SU-DHL-6 (cell line): ENCODE results near the gene KRIT1.

ENCODE experiments used
- H2AFZ ChIP-seq: fragments of 200-600 bp; sonication (generic); 2 replicates; pipeline ENCODE4 v1.6.1; 2014; ENCODE audit warnings: low read depth, mild to moderate bottlenecking, moderate library complexity, mixed read lengths, antibody characterized with exemption, low read length; ENCODE audit not compliant: severe bottlenecking
- H3F3A ChIP-seq: fragments of 200-600 bp; shearing (Covaris generic); 2 replicates; pipeline ENCODE4 v1.6.0; 2016; ENCODE audit warnings: antibody characterized with exemption, mild to moderate bottlenecking; ENCODE audit not compliant: insufficient read depth
- H3K27ac ChIP-seq: fragments of 200-600 bp; sonication (generic); 2 replicates; pipeline ENCODE4 v1.5.1; 2016; ENCODE audit warnings: low read depth, mild to moderate bottlenecking, low read length, moderate library complexity, mixed read lengths
- H3K27me3 ChIP-seq: fragments of 200-600 bp; sonication (generic), shearing (Covaris generic); 2 replicates; pipeline ENCODE4 v1.6.0; 2014; ENCODE audit warnings: mild to moderate bottlenecking, low read length
- H3K36me3 ChIP-seq: fragments of 200-600 bp; sonication (generic); 2 replicates; pipeline ENCODE4 v1.6.1; 2014; ENCODE audit warnings: mild to moderate bottlenecking, low read length, mixed read lengths
- H3K4me2 ChIP-seq: fragments of 300-600, 200-600 bp; shearing (Covaris generic), sonication (generic); 2 replicates; pipeline ENCODE4 v1.6.0; 2014; ENCODE audit warnings: low read length, low read depth, mild to moderate bottlenecking; ENCODE audit not compliant: poor library complexity, severe bottlenecking
- H3K4me3 ChIP-seq: fragments of 200-600 bp; sonication (generic); 2 replicates; pipeline ENCODE4 v1.5.1; 2014; ENCODE audit warnings: antibody characterized with exemption, low read length, mild to moderate bottlenecking, mixed read lengths; ENCODE audit not compliant: insufficient read depth, poor library complexity, severe bottlenecking
- H3K79me2 ChIP-seq: fragments of 200-600 bp; sonication (generic); 2 replicates; pipeline ENCODE4 v1.6.1; 2014; ENCODE audit warnings: mild to moderate bottlenecking, low read length, moderate library complexity; ENCODE audit not compliant: insufficient read depth
- H3K9ac ChIP-seq: fragments of 200-600 bp; sonication (generic); 2 replicates; pipeline ENCODE4 v1.7.0; 2014; ENCODE audit warnings: mild to moderate bottlenecking, low read length
- H3K9me2 ChIP-seq: fragments of 200-600 bp; sonication (generic); replicated peaks from 2 replicates; pipeline ENCODE4 v1.6.1; 2014; ENCODE audit warnings: low read length; ENCODE audit not compliant: insufficient read depth
- H3K9me3 ChIP-seq: fragments of 200-600 bp; sonication (generic); 2 replicates; pipeline ENCODE4 v1.6.1; 2014; ENCODE audit warnings: low read length, mixed read lengths; ENCODE audit not compliant: insufficient read depth
- H4K20me1 ChIP-seq: fragments of 200-600 bp; sonication (generic); 2 replicates; pipeline ENCODE4 v1.6.1; 2014; ENCODE audit warnings: low read depth, mild to moderate bottlenecking, antibody characterized with exemption, low read length, moderate library complexity, mixed read lengths
- CTCF ChIP-seq: fragments of 200-600 bp; sonication (generic); IDR thresholded peaks from one replicate; pipeline ENCODE4 v1.5.1; 2017; ENCODE audit warnings: antibody characterized with exemption, mild to moderate bottlenecking, low read length, moderate library complexity; ENCODE audit not compliant: insufficient read depth, poor library complexity, severe bottlenecking
- EZH2phosphoT487 ChIP-seq: fragments of 200-600 bp; sonication (generic), shearing (Covaris generic); conservative IDR thresholded peaks from 2 replicates; pipeline ENCODE4 v1.6.1; 2018; ENCODE audit warnings: mild to moderate bottlenecking, antibody characterized with exemption, low read length, moderate library complexity, mixed read lengths

KRIT1 gene

GRCh38 chr7:92244808-92245486 is 767 bp downstream of the KRIT1 start:
- peaks cover 68% of the 10 kb centered on the region for H3K79me2 ChIP-seq
- no peaks in the 10 kb centered on the region for H3K27me3 ChIP-seq
- peaks cover 26% of the 10 kb centered on the region for H3F3A ChIP-seq
- peak overlapping the region; percentile 82 for H3K27ac ChIP-seq
- peak overlapping the region; percentile 91 for H2AFZ ChIP-seq
- peaks cover 31% of the 10 kb centered on the region; the same call in 1 of the 2 replicates for H3K36me3 ChIP-seq
- peak overlapping the region; percentile 85 for H3K4me3 ChIP-seq
- H3K9ac ChIP-seq, result peak overlapping the region; percentile 79
- no peaks in the 10 kb centered on the region for H3K9me2 ChIP-seq
- H3K9me3 ChIP-seq, result no peaks in the 10 kb centered on the region
- H4K20me1 ChIP-seq, result no peaks in the 10 kb centered on the region
- H3K4me2 ChIP-seq, result peak overlapping the region; percentile 91
- TF ChIP-seq EZH2phosphoT487, result no peak
- no peak for TF ChIP-seq CTCF

- TF ChIP-seq CTCF (no peak), EZH2phosphoT487 (no peak)
- peaks cover 49% of the 10 kb centered on the region for H3K79me2 ChIP-seq
Measured at GRCh38 chr7:92242972-92243371, 2.7 kb downstream of the KRIT1 start.

GRCh38 chr7:92230547-92230946 is 15.2 kb downstream of the KRIT1 start:
- no peak overlapping the region for H3K9ac ChIP-seq
- no peaks in the 10 kb centered on the region for H3K9me3 ChIP-seq
- peaks cover 6% of the 10 kb centered on the region; the same call in 1 of the 2 replicates for H3F3A ChIP-seq
- no peaks in the 10 kb centered on the region for H3K79me2 ChIP-seq
- H3K36me3 ChIP-seq, result peaks cover 53% of the 10 kb centered on the region
- no peak overlapping the region for H2AFZ ChIP-seq
- no peak for TF ChIP-seq EZH2phosphoT487
- no peak for TF ChIP-seq CTCF
- no peaks in the 10 kb centered on the region for H4K20me1 ChIP-seq
- H3K4me2 ChIP-seq, result no peak overlapping the region
- H3K9me2 ChIP-seq, result no peaks in the 10 kb centered on the region
- H3K4me3 ChIP-seq, result no peak overlapping the region
- no peaks in the 10 kb centered on the region for H3K27me3 ChIP-seq
- no peak overlapping the region for H3K27ac ChIP-seq

More at GRCh38 chr7:92242972-92243371, 2.7 kb downstream of the KRIT1 start:
- H3K9me2 ChIP-seq, result no peaks in the 10 kb centered on the region
- no peak overlapping the region for H3K27ac ChIP-seq
- no peaks in the 10 kb centered on the region for H3K27me3 ChIP-seq
- H3K4me3 ChIP-seq, result no peak overlapping the region
- H3K36me3 ChIP-seq, result peaks cover 47% of the 10 kb centered on the region
- H2AFZ ChIP-seq, result no peak overlapping the region
- H3K4me2 ChIP-seq, result peak overlapping the region; percentile 91
- H4K20me1 ChIP-seq, result no peaks in the 10 kb centered on the region
- H3K9me3 ChIP-seq, result no peaks in the 10 kb centered on the region
- H3K9ac ChIP-seq, result no peak overlapping the region
- H3F3A ChIP-seq, result peaks cover 26% of the 10 kb centered on the region
